ENCODE data around the gene TMEM269.
"Not testable (repeated sequence)": the region's sequence is repeated elsewhere in the genome, so short reads cannot be mapped to it uniquely, and the experiment has no call there.

The TMEM269 gene

GRCh38 chr1:42748461-42749410 is 36.1 kb upstream of the TMEM269 start:
- DNase-seq: no peak

GRCh38 chr1:42750041-42750440 is 34.8 kb upstream of the TMEM269 start:
- DNase-seq: no peak

GRCh38 chr1:42751511-42752070 is 33.2 kb upstream of the TMEM269 start:
- not testable (repeated sequence) for DNase-seq

GRCh38 chr1:42752284-42752683 is 32.5 kb upstream of the TMEM269 start:
- no peak for DNase-seq

GRCh38 chr1:42753070-42753469 is 31.7 kb upstream of the TMEM269 start:
- no peak for DNase-seq

GRCh38 chr1:42756956-42757891 is 27.6 kb upstream of the TMEM269 start:
- DNase-seq: peak; percentile 18

- no peak for DNase-seq
Measured at GRCh38 chr1:42757892-42758275, 26.9 kb upstream of the TMEM269 start.

GRCh38 chr1:42758641-42759040 is 26.1 kb upstream of the TMEM269 start:
- no peak for DNase-seq

- no peak for DNase-seq
Measured at GRCh38 chr1:42759114-42759513, 25.7 kb upstream of the TMEM269 start.

- DNase-seq: no peak
Measured at GRCh38 chr1:42761567-42761966, 23.2 kb upstream of the TMEM269 start.

- DNase-seq: no peak
Measured at GRCh38 chr1:42762269-42762668, 22.5 kb upstream of the TMEM269 start.

- no peak for DNase-seq
Measured at GRCh38 chr1:42765269-42765668, 19.5 kb upstream of the TMEM269 start.

- DNase-seq: peak; percentile 69
Measured at GRCh38 chr1:42765832-42766740, 18.7 kb upstream of the TMEM269 start.

- peak; percentile 100 for DNase-seq
Measured at GRCh38 chr1:42766741-42767509, 17.9 kb upstream of the TMEM269 start, which contains the start of the genes C1orf50 and P3H1. TSS of gene C1orf50 (plus strand) at chr1:42767249. CDS start at chr1:42767312, 63 bp downstream. TSS of gene P3H1 (minus strand) at chr1:42767028. CDS start at chr1:42766971, 57 bp downstream.

- DNase-seq: no peak
Measured at GRCh38 chr1:42767510-42768000, 17.2 kb upstream of the TMEM269 start.

- no peak for DNase-seq
Measured at GRCh38 chr1:42768172-42768571, 16.6 kb upstream of the TMEM269 start.

GRCh38 chr1:42769811-42770210 is 15.0 kb upstream of the TMEM269 start:
- DNase-seq: no peak

GRCh38 chr1:42773420-42773819 is 11.4 kb upstream of the TMEM269 start:
- DNase-seq: no peak

- DNase-seq: no peak
Measured at GRCh38 chr1:42774928-42775526, 9.8 kb upstream of the TMEM269 start.

- DNase-seq: no peak
Measured at GRCh38 chr1:42776502-42776901, 8.3 kb upstream of the TMEM269 start.

Data from stimulated activated CD4-positive, alpha-beta T cell treated with anti-CD3 and anti-CD28 coated beads, Interleukin-15, amount 100 ng/mL, for 24 hours (primary cell).